IMR-90 (cell line): ENCODE measurements around the gene LDAH.

Experiments used
- BHLHE40 ChIP-seq: fragments of 150-350 bp; IDR thresholded peaks from 2 replicates; pipeline ENCODE4 v1.6.1; 2016; ENCODE audit warnings: mild to moderate bottlenecking, low read depth, low read length
- CEBPB ChIP-seq: IDR thresholded peaks from 2 replicates; pipeline ENCODE4 v1.6.1; 2012; ENCODE audit warnings: low read depth, low read length, improper control_type of control experiment
- FOS ChIP-seq: fragments of 150-350 bp; IDR thresholded peaks from 2 replicates; pipeline ENCODE4 v1.6.1; 2016; ENCODE audit warnings: low read depth, low read length
- MAFK ChIP-seq: IDR thresholded peaks from 2 replicates; pipeline ENCODE4 v1.6.1; 2012; ENCODE audit warnings: low read depth, low read length, improper control_type of control experiment
- MAZ ChIP-seq: IDR thresholded peaks from 2 replicates; pipeline ENCODE4 v1.6.1; 2012; ENCODE audit warnings: low read depth, mild to moderate bottlenecking, low read length, improper control_type of control experiment, moderate library complexity, borderline replicate concordance
- POLR2A ChIP-seq: IDR thresholded peaks from 2 replicates; pipeline ENCODE4 v1.6.1; 2012; ENCODE audit warnings: mild to moderate bottlenecking, low read depth, low read length
- RAD21 ChIP-seq: IDR thresholded peaks from 2 replicates; pipeline ENCODE4 v1.6.1; 2012; ENCODE audit warnings: low read length, improper control_type of control experiment
- RCOR1 ChIP-seq: IDR thresholded peaks from 2 replicates; pipeline ENCODE4 v1.6.1; 2012; ENCODE audit warnings: mild to moderate bottlenecking, low read length, improper control_type of control experiment; ENCODE audit not compliant: insufficient replicate concordance
- TF ChIP-seq, protein P1 (sequence below): conservative IDR thresholded peaks from 2 replicates; pipeline ENCODE4 v1.5.1; 2012; ENCODE audit warnings: mild to moderate bottlenecking, low read depth, low read length, improper control_type of control experiment
- TF ChIP-seq, protein P2 (sequence below): fragments of 150-350 bp; IDR thresholded peaks from 2 replicates; pipeline ENCODE4 v1.6.1; 2017; ENCODE audit warnings: mild to moderate bottlenecking, antibody characterized with exemption, low read length, low read depth

DNA sequence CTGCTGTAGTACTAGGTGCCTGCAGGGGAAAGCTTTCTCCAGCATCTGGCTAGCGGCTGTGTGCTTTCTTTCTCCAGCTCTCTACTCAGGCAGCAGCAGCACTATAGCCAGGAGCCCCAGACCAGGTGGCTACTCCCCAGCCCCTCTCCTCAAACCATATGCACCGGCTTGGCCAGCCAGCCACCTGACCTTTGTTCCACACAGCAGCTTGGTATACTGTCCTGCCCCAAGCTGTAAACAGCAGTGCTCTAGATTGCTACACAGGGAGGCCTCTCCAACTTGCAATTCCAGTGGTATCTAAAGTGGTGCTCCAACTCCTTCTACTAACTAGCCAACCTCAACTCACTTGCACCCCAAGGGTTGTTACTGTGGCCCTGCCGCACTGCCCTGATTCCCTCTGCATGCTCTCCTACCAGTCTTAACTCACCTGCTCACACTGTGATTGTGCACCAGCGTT is 19.6 kb downstream of the LDAH start:
- TF ChIP-seq, protein P1, sequence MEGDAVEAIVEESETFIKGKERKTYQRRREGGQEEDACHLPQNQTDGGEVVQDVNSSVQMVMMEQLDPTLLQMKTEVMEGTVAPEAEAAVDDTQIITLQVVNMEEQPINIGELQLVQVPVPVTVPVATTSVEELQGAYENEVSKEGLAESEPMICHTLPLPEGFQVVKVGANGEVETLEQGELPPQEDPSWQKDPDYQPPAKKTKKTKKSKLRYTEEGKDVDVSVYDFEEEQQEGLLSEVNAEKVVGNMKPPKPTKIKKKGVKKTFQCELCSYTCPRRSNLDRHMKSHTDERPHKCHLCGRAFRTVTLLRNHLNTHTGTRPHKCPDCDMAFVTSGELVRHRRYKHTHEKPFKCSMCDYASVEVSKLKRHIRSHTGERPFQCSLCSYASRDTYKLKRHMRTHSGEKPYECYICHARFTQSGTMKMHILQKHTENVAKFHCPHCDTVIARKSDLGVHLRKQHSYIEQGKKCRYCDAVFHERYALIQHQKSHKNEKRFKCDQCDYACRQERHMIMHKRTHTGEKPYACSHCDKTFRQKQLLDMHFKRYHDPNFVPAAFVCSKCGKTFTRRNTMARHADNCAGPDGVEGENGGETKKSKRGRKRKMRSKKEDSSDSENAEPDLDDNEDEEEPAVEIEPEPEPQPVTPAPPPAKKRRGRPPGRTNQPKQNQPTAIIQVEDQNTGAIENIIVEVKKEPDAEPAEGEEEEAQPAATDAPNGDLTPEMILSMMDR: no peak
- TF ChIP-seq BHLHE40 (no peak), POLR2A (no peak), RAD21 (no peak), MAFK (no peak), RCOR1 (no peak), FOS (no peak), CEBPB (no peak), MAZ (no peak)
- TF ChIP-seq, protein P2, sequence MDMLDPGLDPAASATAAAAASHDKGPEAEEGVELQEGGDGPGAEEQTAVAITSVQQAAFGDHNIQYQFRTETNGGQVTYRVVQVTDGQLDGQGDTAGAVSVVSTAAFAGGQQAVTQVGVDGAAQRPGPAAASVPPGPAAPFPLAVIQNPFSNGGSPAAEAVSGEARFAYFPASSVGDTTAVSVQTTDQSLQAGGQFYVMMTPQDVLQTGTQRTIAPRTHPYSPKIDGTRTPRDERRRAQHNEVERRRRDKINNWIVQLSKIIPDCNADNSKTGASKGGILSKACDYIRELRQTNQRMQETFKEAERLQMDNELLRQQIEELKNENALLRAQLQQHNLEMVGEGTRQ: no peak
